Measurements from ENCODE around the gene CDKN2B-AS1.
"Not testable (repeated sequence)": the region's sequence is repeated elsewhere in the genome, so short reads cannot be mapped to it uniquely, and the experiment has no call there.

DNA sequence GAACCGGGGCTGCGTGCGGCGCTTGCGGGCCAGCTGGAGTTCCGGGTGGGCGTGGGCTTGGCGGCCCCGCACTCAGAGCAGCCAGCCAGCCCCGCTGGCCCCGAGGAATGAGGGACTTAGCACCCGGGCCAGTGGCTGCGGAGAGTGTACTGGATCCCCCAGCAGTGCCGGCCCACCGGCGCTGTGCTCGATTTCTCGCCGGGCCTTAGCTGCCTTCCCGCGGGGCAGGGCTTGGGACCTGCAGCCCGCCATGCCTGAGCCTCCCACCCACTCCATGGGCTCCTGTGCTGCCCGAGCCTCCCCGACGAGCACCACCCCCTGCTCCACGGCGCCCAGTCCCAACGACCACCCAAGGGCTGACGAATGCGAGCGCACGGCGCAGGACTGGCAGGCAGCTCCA lies 35.3 kb upstream of the CDKN2B-AS1 start:
- TF ChIP-seq CHD4 (IDR thresholded peaks at IDR 0.05; ENCODE audit: borderline replicate concordance, low read length); KDM3A (CRISPR knock-in tag; IDR thresholded peaks at IDR 0.05; ENCODE audit: low read depth); PAF1 (CRISPR knock-in tag; IDR thresholded peaks at IDR 0.05); SP1 (IDR thresholded peaks at IDR 0.05); SP1 (CRISPR knock-in tag; IDR thresholded peaks at IDR 0.05): not testable (repeated sequence)
- TF ChIP-seq, protein P1, sequence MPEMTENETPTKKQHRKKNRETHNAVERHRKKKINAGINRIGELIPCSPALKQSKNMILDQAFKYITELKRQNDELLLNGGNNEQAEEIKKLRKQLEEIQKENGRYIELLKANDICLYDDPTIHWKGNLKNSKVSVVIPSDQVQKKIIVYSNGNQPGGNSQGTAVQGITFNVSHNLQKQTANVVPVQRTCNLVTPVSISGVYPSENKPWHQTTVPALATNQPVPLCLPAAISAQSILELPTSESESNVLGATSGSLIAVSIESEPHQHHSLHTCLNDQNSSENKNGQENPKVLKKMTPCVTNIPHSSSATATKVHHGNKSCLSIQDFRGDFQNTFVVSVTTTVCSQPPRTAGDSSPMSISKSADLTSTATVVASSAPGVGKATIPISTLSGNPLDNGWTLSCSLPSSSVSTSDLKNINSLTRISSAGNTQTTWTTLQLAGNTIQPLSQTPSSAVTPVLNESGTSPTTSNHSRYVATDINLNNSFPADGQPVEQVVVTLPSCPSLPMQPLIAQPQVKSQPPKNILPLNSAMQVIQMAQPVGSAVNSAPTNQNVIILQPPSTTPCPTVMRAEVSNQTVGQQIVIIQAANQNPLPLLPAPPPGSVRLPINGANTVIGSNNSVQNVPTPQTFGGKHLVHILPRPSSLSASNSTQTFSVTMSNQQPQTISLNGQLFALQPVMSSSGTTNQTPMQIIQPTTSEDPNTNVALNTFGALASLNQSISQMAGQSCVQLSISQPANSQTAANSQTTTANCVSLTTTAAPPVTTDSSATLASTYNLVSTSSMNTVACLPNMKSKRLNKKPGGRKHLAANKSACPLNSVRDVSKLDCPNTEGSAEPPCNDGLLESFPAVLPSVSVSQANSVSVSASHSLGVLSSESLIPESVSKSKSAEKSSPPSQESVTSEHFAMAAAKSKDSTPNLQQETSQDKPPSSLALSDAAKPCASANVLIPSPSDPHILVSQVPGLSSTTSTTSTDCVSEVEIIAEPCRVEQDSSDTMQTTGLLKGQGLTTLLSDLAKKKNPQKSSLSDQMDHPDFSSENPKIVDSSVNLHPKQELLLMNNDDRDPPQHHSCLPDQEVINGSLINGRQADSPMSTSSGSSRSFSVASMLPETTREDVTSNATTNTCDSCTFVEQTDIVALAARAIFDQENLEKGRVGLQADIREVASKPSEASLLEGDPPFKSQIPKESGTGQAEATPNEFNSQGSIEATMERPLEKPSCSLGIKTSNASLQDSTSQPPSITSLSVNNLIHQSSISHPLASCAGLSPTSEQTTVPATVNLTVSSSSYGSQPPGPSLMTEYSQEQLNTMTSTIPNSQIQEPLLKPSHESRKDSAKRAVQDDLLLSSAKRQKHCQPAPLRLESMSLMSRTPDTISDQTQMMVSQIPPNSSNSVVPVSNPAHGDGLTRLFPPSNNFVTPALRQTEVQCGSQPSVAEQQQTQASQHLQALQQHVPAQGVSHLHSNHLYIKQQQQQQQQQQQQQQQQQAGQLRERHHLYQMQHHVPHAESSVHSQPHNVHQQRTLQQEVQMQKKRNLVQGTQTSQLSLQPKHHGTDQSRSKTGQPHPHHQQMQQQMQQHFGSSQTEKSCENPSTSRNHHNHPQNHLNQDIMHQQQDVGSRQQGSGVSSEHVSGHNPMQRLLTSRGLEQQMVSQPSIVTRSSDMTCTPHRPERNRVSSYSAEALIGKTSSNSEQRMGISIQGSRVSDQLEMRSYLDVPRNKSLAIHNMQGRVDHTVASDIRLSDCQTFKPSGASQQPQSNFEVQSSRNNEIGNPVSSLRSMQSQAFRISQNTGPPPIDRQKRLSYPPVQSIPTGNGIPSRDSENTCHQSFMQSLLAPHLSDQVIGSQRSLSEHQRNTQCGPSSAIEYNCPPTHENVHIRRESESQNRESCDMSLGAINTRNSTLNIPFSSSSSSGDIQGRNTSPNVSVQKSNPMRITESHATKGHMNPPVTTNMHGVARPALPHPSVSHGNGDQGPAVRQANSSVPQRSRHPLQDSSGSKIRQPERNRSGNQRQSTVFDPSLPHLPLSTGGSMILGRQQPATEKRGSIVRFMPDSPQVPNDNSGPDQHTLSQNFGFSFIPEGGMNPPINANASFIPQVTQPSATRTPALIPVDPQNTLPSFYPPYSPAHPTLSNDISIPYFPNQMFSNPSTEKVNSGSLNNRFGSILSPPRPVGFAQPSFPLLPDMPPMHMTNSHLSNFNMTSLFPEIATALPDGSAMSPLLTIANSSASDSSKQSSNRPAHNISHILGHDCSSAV (CRISPR knock-in tag; IDR thresholded peaks at IDR 0.05; ENCODE audit: borderline replicate concordance), result not testable (repeated sequence)

Data from HepG2 (cell line).